GM18507 (cell line): ENCODE measurements around the gene WDR4.
"Not testable (repeated sequence)": the region's sequence is repeated elsewhere in the genome, so short reads cannot be mapped to it uniquely, and the experiment has no call there.

Source experiments
- DNase-seq: peaks from one replicate; pipeline ENCODE4 v3.0.0; 2011; ENCODE audit warnings: low read depth; ENCODE audit not compliant: insufficient read length; ENCODE audit errors: extremely low spot score
- FAIRE-seq: peaks from 2 replicates; lab custom pipeline; 2011; peaks lifted over from hg19 to GRCh38; lab: Jason Lieb, UNC

WDR4 gene

GRCh38 chr21:42883921-42884320 is 4.6 kb upstream of the WDR4 start:
- FAIRE-seq, result no peak
- DNase-seq, result no peak

GRCh38 chr21:42880352-42880751 is 1.0 kb upstream of the WDR4 start:
- DNase-seq, result no peak

GRCh38 chr21:42878678-42878992 is 704 bp downstream of the WDR4 start:
- FAIRE-seq, result no peak
- DNase-seq, result no peak

More at GRCh38 chr21:42880352-42880751, 1.0 kb upstream of the WDR4 start:
- no peak for FAIRE-seq

GRCh38 chr21:42875811-42876210 is 3.5 kb downstream of the WDR4 start:
- not testable (repeated sequence) for FAIRE-seq, DNase-seq

- DNase-seq, result no peak
- FAIRE-seq, result no peak
These were observed 6.2 kb downstream of the WDR4 start for GRCh38 chr21:42873096-42873495.

GRCh38 chr21:42868196-42868595 is 11.1 kb downstream of the WDR4 start:
- FAIRE-seq (no peak), DNase-seq (no peak)

GRCh38 chr21:42865776-42866160 is 13.6 kb downstream of the WDR4 start:
- DNase-seq, result no peak
- FAIRE-seq, result no peak

- DNase-seq, result no peak
- no peak for FAIRE-seq
These were observed 14.2 kb downstream of the WDR4 start for GRCh38 chr21:42864815-42865775.

GRCh38 chr21:42864286-42864685 is 15.1 kb downstream of the WDR4 start:
- DNase-seq (no peak), FAIRE-seq (no peak)

- FAIRE-seq, result no peak
- DNase-seq, result no peak
These were observed 15.9 kb downstream of the WDR4 start for GRCh38 chr21:42863504-42863870.

- DNase-seq, result no peak
- FAIRE-seq, result no peak
These were observed 16.4 kb downstream of the WDR4 start for GRCh38 chr21:42862774-42863503.

- FAIRE-seq, result no peak
- no peak for DNase-seq
These were observed 17.4 kb downstream of the WDR4 start for GRCh38 chr21:42861848-42862400.

- no peak for FAIRE-seq
- no peak for DNase-seq
These were observed 18.0 kb downstream of the WDR4 start for GRCh38 chr21:42861311-42861847.

- no peak for DNase-seq
- no peak for FAIRE-seq
These were observed 19.0 kb downstream of the WDR4 start for GRCh38 chr21:42860345-42860744.

GRCh38 chr21:42859891-42860230 is 19.5 kb downstream of the WDR4 start:
- FAIRE-seq (no peak), DNase-seq (no peak)

- FAIRE-seq (no peak), DNase-seq (no peak)
These were observed 20.1 kb downstream of the WDR4 start for GRCh38 chr21:42858957-42859890.

GRCh38 chr21:42858185-42858847 is 21.0 kb downstream of the WDR4 start:
- no peak for DNase-seq
- no peak for FAIRE-seq

GRCh38 chr21:42857216-42857615 is 22.1 kb downstream of the WDR4 start:
- FAIRE-seq (no peak), DNase-seq (no peak)

- DNase-seq (no peak), FAIRE-seq (no peak)
These were observed 23.4 kb downstream of the WDR4 start for GRCh38 chr21:42855937-42856335.
